GM23338 (cell line): ENCODE data around the gene SLC13A5.

Source experiments
- CREB1 ChIP-seq: fragments of 250-450 bp; sonication (Bioruptor Pico); IDR thresholded peaks from 2 replicates; pipeline ENCODE4 v1.5.0; 2020; ENCODE audit warnings: low read depth, mild to moderate bottlenecking, moderate library complexity
- EZH2 ChIP-seq: fragments of 200-600 bp; sonication (generic); IDR thresholded peaks from one replicate; pipeline ENCODE4 v1.8.0; 2017; ENCODE audit warnings: antibody characterized with exemption, mild to moderate bottlenecking, low read depth; ENCODE audit not compliant: unreplicated experiment
- EZH2phosphoT487 ChIP-seq: fragments of 200-600 bp; sonication (generic); IDR thresholded peaks from one replicate; pipeline ENCODE4 v1.8.1; 2018; ENCODE audit warnings: antibody characterized with exemption; ENCODE audit not compliant: unreplicated experiment
- POLR2AphosphoS5 ChIP-seq: IDR thresholded peaks from 2 replicates; pipeline ENCODE4 v1.6.1; 2016; ENCODE audit warnings: antibody characterized with exemption, low read depth
- TF ChIP-seq, protein P1 (sequence below), 2 experiments: fragments of 200-600 bp in 1 of 2; sonication (generic) in 1 of 2; conservative IDR thresholded peaks; 2 replicates each; pipeline versions ENCODE4 v1.5.1 to v1.6.1; 2016 to 2017; ENCODE audit warnings: antibody characterized with exemption in 2 of 2, low read depth in 2 of 2, mild to moderate bottlenecking in 2 of 2, moderate library complexity in 1 of 2

- TF ChIP-seq, protein P1, sequence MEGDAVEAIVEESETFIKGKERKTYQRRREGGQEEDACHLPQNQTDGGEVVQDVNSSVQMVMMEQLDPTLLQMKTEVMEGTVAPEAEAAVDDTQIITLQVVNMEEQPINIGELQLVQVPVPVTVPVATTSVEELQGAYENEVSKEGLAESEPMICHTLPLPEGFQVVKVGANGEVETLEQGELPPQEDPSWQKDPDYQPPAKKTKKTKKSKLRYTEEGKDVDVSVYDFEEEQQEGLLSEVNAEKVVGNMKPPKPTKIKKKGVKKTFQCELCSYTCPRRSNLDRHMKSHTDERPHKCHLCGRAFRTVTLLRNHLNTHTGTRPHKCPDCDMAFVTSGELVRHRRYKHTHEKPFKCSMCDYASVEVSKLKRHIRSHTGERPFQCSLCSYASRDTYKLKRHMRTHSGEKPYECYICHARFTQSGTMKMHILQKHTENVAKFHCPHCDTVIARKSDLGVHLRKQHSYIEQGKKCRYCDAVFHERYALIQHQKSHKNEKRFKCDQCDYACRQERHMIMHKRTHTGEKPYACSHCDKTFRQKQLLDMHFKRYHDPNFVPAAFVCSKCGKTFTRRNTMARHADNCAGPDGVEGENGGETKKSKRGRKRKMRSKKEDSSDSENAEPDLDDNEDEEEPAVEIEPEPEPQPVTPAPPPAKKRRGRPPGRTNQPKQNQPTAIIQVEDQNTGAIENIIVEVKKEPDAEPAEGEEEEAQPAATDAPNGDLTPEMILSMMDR (conservative IDR thresholded peaks at IDR 0.05; ENCODE audit: low read depth in 2 of 2), result no peak
- TF ChIP-seq CREB1 (CRISPR knock-in tag) (no peak), POLR2AphosphoS5 (no peak), EZH2phosphoT487 (no peak), EZH2 (no peak)
Observed at GRCh38 chr17:6703751-6704150, 9.4 kb downstream of the SLC13A5 start.
